Coronary artery (tissue), 2 donors: ENCODE measurements around the gene NEAT1.

ENCODE experiments used
- DNase-seq: peaks from one replicate; pipeline ENCODE4 v3.0.0-alpha.2; 2017; ENCODE audit warnings: low spot score
- H3K27ac ChIP-seq, 2 donors: fragments of 200-600 bp; sonication (generic); one replicate each; pipeline ENCODE4 v1.5.1; 2016 to 2019
- H3K4me3 ChIP-seq: fragments of 200-600 bp; sonication (generic); 2 replicates; pipeline ENCODE4 v1.5.1; 2016; ENCODE audit warnings: mild to moderate bottlenecking, moderate library complexity
- TF ChIP-seq, protein P1 (sequence below): fragments of 200-600 bp; sonication (generic); IDR thresholded peaks from one replicate; pipeline ENCODE4 v1.5.1; 2019; ENCODE audit warnings: antibody characterized with exemption

The NEAT1 gene

GRCh38 chr11:65395961-65396530 lies 26.6 kb upstream of the NEAT1 start:
- H3K4me3 ChIP-seq: no peak overlapping the region
- DNase-seq: no peak
- H3K27ac ChIP-seq: no peak overlapping the region
- TF ChIP-seq, protein P1, sequence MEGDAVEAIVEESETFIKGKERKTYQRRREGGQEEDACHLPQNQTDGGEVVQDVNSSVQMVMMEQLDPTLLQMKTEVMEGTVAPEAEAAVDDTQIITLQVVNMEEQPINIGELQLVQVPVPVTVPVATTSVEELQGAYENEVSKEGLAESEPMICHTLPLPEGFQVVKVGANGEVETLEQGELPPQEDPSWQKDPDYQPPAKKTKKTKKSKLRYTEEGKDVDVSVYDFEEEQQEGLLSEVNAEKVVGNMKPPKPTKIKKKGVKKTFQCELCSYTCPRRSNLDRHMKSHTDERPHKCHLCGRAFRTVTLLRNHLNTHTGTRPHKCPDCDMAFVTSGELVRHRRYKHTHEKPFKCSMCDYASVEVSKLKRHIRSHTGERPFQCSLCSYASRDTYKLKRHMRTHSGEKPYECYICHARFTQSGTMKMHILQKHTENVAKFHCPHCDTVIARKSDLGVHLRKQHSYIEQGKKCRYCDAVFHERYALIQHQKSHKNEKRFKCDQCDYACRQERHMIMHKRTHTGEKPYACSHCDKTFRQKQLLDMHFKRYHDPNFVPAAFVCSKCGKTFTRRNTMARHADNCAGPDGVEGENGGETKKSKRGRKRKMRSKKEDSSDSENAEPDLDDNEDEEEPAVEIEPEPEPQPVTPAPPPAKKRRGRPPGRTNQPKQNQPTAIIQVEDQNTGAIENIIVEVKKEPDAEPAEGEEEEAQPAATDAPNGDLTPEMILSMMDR: no peak

GRCh38 chr11:65396769-65397745 lies 25.5 kb upstream of the NEAT1 start:
- no peak for DNase-seq
- Histone ChIP-seq H3K4me3 (no peak overlapping the region), H3K27ac (no peak overlapping the region)
- TF ChIP-seq, protein P1: no peak

DNA sequence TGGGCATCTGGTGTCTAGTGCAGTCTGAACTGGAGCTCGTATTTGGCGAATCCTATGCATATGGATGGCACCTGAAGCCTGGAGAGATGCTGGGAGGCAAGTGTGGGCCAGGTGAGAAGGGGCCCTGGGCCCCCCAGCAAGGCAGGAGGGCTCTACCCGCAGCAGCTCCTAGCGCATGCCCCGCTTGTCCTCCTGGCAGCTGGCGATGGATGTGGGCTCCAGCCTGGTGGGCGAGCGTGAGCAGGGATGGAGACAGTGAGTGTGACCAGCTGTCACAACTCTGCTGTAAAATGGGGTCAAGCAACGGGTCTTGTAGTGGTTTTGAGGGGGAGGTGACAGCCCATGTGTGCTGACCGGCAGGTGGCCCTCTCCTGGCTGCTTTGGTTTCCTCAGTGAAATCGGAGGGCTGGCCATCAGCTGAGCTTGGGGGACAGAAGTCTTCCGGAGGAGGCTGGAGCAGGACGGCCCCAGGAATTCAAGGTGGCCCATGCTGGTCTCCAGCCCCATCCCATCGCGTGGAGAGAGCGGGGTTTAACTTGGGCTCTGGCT lies 24.2 kb upstream of the NEAT1 start:
- Histone ChIP-seq H3K4me3 (no peak overlapping the region), H3K27ac (no peak overlapping the region)
- TF ChIP-seq, protein P1: no peak
- DNase-seq: no peak

GRCh38 chr11:65399249-65399648 lies 23.3 kb upstream of the NEAT1 start:
- TF ChIP-seq, protein P1: no peak
- no peak overlapping the region for H3K27ac ChIP-seq
- no peak for DNase-seq
- no peak overlapping the region for H3K4me3 ChIP-seq

- Histone ChIP-seq H3K4me3 (no peak overlapping the region), H3K27ac (no peak overlapping the region)
- DNase-seq: no peak
- TF ChIP-seq, protein P1: no peak
Measured at GRCh38 chr11:65399845-65400244, 22.8 kb upstream of the NEAT1 start.

DNA sequence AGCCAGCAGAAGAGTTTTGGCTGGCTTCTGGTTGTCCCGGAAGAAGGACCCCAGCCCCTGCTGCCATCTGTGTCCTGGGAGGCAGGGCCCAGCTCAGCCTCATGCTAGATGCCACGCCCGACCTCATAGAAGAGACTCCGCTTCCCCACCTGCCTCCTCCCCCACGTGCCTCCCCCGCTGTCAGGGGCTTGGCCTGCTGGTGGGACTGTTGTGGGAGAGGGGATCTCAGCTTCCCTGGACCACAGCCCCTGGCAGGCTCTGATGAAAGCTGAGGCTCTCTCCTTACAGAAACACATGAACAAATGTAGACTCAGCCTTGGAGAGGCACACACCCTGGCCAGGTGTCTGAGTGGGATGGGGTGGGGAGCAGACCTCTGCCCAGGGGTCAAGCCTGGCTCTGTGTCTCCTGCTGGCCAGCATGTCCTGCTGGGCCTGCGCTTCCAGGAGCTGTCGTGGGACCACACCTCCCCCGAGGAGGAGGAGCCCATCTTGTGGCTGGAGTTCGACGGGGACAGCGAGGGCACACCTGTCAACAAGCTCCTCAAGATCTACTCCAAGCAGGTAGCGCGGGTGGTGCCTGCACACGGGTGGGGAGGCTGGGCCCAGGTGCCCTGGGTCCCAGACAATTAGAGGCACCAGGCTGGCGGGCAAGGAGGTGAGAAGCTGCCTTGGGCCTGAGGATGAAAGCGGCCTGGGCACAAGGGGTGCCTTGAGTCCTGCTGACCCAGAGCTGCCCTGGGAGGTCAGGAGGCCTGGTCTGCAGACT lies 22.1 kb upstream of the NEAT1 start:
- Histone ChIP-seq H3K27ac (no peak overlapping the region), H3K4me3 (no peak overlapping the region)
- TF ChIP-seq, protein P1: no peak
- no peak for DNase-seq
